Dedifferentiated amniotic fluid mesenchymal stem cell (primary cell): ENCODE measurements around the gene SNAPC3.
A peak's percentile ranks its signal among the peaks of the same experiment; 100 is the strongest.
"Not testable (repeated sequence)": the region's sequence is repeated elsewhere in the genome, so short reads cannot be mapped to it uniquely, and the experiment has no call there.

ENCODE experiments used
- DNase-seq: peaks from one replicate; pipeline ENCODE4 v3.0.0-alpha.2; 2016; ENCODE audit errors: extremely low spot score

Gene SNAPC3

GRCh38 chr9:15423231-15423985 lies 732 bp downstream of the SNAPC3 start:
- DNase-seq, result peak; percentile 44

- no peak for DNase-seq
These were observed 3.3 kb downstream of the SNAPC3 start for GRCh38 chr9:15426019-15426418.

- not testable (repeated sequence) for DNase-seq
These were observed 5.0 kb downstream of the SNAPC3 start for GRCh38 chr9:15427702-15428101.

GRCh38 chr9:15430920-15431844 lies 8.5 kb downstream of the SNAPC3 start:
- no peak for DNase-seq

GRCh38 chr9:15433191-15433590 lies 10.5 kb downstream of the SNAPC3 start:
- no peak for DNase-seq

- DNase-seq, result no peak
These were observed 11.0 kb downstream of the SNAPC3 start for GRCh38 chr9:15433661-15434060.

- no peak for DNase-seq
These were observed 16.2 kb downstream of the SNAPC3 start for GRCh38 chr9:15438891-15439290.

GRCh38 chr9:15441841-15442240 lies 19.2 kb downstream of the SNAPC3 start:
- not testable (repeated sequence) for DNase-seq

GRCh38 chr9:15442264-15442663 lies 19.6 kb downstream of the SNAPC3 start:
- not testable (repeated sequence) for DNase-seq

GRCh38 chr9:15444141-15444540 lies 21.5 kb downstream of the SNAPC3 start:
- DNase-seq, result no peak

GRCh38 chr9:15453956-15454355 lies 31.3 kb downstream of the SNAPC3 start:
- DNase-seq, result no peak

GRCh38 chr9:15461056-15461455 lies 38.4 kb downstream of the SNAPC3 start:
- no peak for DNase-seq

GRCh38 chr9:15461601-15462000 lies 38.9 kb downstream of the SNAPC3 start:
- no peak for DNase-seq

GRCh38 chr9:15468145-15468544 lies 45.5 kb downstream of the SNAPC3 start:
- DNase-seq, result no peak

GRCh38 chr9:15469406-15469805 lies 46.7 kb downstream of the SNAPC3 start:
- no peak for DNase-seq

GRCh38 chr9:15469862-15470261 lies 47.2 kb downstream of the SNAPC3 start:
- DNase-seq, result peak; percentile 42

- DNase-seq, result no peak
These were observed 53.4 kb downstream of the SNAPC3 start for GRCh38 chr9:15475923-15476536.

- no peak for DNase-seq
These were observed 57.4 kb downstream of the SNAPC3 start for GRCh38 chr9:15480028-15480427.

- no peak for DNase-seq
These were observed 59.5 kb downstream of the SNAPC3 start for GRCh38 chr9:15482146-15482545.

GRCh38 chr9:15484802-15485201 lies 62.1 kb downstream of the SNAPC3 start:
- DNase-seq, result no peak

- DNase-seq, result peak; percentile 31
These were observed 63.4 kb downstream of the SNAPC3 start for GRCh38 chr9:15485836-15486666.
